ENCODE measurements around the gene OXER1.

Gene OXER1

DNA sequence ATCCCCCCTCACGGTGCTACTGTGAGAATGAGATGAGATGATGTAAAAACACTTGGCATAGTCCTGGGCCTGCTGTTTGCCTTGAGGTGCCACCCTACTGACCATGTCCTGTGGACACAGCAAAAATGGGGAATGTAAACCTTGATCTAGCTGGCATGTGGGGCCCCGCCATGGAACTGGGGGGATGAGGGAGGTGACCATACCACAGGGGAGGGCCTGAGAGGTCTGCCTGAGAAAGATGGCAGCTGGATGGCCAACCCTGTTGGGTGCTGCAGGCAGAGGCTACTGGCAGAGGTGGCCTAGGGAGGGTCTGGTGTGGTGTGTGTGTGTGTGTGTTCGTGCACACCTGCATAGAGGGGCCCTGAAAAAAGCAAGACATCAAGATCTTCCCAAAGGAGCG is 27.7 kb upstream of the OXER1 start:
- H3K27ac ChIP-seq: no peak overlapping the region
- H3K4me1 ChIP-seq: no peaks in the 10 kb centered on the region
- no peaks in the 10 kb centered on the region for H3K27me3 ChIP-seq (ENCODE audit: control insufficient read depth, insufficient read depth, low read length)
- no peaks in the 10 kb centered on the region for H3K79me2 ChIP-seq
- no peaks in the 10 kb centered on the region for H3K9me3 ChIP-seq (ENCODE audit: control insufficient read depth, low read length)
- no peak overlapping the region for H3K4me2 ChIP-seq (ENCODE audit: low read length)
- no peaks in the 10 kb centered on the region for H3K36me3 ChIP-seq (ENCODE audit: control insufficient read depth, insufficient read depth, low read length)
- TF ChIP-seq, protein P1, sequence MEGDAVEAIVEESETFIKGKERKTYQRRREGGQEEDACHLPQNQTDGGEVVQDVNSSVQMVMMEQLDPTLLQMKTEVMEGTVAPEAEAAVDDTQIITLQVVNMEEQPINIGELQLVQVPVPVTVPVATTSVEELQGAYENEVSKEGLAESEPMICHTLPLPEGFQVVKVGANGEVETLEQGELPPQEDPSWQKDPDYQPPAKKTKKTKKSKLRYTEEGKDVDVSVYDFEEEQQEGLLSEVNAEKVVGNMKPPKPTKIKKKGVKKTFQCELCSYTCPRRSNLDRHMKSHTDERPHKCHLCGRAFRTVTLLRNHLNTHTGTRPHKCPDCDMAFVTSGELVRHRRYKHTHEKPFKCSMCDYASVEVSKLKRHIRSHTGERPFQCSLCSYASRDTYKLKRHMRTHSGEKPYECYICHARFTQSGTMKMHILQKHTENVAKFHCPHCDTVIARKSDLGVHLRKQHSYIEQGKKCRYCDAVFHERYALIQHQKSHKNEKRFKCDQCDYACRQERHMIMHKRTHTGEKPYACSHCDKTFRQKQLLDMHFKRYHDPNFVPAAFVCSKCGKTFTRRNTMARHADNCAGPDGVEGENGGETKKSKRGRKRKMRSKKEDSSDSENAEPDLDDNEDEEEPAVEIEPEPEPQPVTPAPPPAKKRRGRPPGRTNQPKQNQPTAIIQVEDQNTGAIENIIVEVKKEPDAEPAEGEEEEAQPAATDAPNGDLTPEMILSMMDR (IDR thresholded peaks at IDR 0.05): no peak
- H3K4me3 ChIP-seq (ENCODE audit: low read depth, low read length): no peak overlapping the region
- no peak overlapping the region for H3K9ac ChIP-seq
- no peak overlapping the region for H2AFZ ChIP-seq

- TF ChIP-seq, protein P1 (IDR thresholded peaks at IDR 0.05): no peak
- no peak overlapping the region for H3K9ac ChIP-seq
- no peak overlapping the region for H3K27ac ChIP-seq
- no peaks in the 10 kb centered on the region for H3K27me3 ChIP-seq (ENCODE audit: control insufficient read depth, insufficient read depth, low read length)
- no peaks in the 10 kb centered on the region for H3K36me3 ChIP-seq (ENCODE audit: control insufficient read depth, insufficient read depth, low read length)
- H2AFZ ChIP-seq: no peak overlapping the region
- no peaks in the 10 kb centered on the region for H3K79me2 ChIP-seq
- no peaks in the 10 kb centered on the region for H3K9me3 ChIP-seq (ENCODE audit: control insufficient read depth, low read length)
- no peak overlapping the region for H3K4me3 ChIP-seq (ENCODE audit: low read depth, low read length)
- no peaks in the 10 kb centered on the region for H3K4me1 ChIP-seq
- no peak overlapping the region for H3K4me2 ChIP-seq (ENCODE audit: low read length)
Measured at GRCh38 chr2:42789751-42790150, 25.8 kb upstream of the OXER1 start.

DNA sequence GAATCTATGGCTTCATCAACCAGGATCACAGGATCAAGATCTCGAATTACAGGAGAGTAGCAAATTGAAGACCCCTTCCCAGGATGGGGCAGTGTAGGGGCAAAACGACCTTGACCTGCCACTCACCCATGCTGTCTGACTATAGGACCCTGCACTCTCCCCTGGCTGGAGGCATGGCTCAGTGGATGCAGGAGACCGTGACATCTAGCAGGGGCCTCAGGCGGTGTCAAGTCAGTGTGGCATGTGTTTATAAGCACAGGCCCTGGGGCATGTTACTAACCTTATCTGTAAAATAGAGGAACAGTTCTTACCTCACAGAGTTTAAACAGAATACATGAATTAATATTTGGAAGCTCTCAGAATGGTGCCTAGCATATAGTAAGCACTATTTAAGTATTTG is 24.9 kb upstream of the OXER1 start:
- TF ChIP-seq, protein P1 (IDR thresholded peaks at IDR 0.05): no peak
- no peak overlapping the region for H3K27ac ChIP-seq

GRCh38 chr2:42788478-42788793 is 24.5 kb upstream of the OXER1 start:
- no peaks in the 10 kb centered on the region for H3K79me2 ChIP-seq
- H3K27ac ChIP-seq: no peak overlapping the region
- no peaks in the 10 kb centered on the region for H3K4me1 ChIP-seq
- no peak overlapping the region for H3K4me2 ChIP-seq (ENCODE audit: low read length)
- no peak overlapping the region for H3K4me3 ChIP-seq (ENCODE audit: low read depth, low read length)
- H3K27me3 ChIP-seq (ENCODE audit: control insufficient read depth, insufficient read depth, low read length): no peaks in the 10 kb centered on the region
- no peaks in the 10 kb centered on the region for H3K9me3 ChIP-seq (ENCODE audit: control insufficient read depth, low read length)
- H3K9ac ChIP-seq: no peak overlapping the region
- TF ChIP-seq, protein P1 (IDR thresholded peaks at IDR 0.05): no peak
- no peaks in the 10 kb centered on the region for H3K36me3 ChIP-seq (ENCODE audit: control insufficient read depth, insufficient read depth, low read length)
- no peak overlapping the region for H2AFZ ChIP-seq

More for the DNA sequence above, 24.9 kb upstream of the OXER1 start:
- H2AFZ ChIP-seq: no peak overlapping the region
- no peaks in the 10 kb centered on the region for H3K79me2 ChIP-seq
- no peaks in the 10 kb centered on the region for H3K27me3 ChIP-seq (ENCODE audit: control insufficient read depth, insufficient read depth, low read length)
- H3K4me2 ChIP-seq (ENCODE audit: low read length): no peak overlapping the region
- no peak overlapping the region for H3K9ac ChIP-seq
- no peaks in the 10 kb centered on the region for H3K4me1 ChIP-seq
- H3K4me3 ChIP-seq (ENCODE audit: low read depth, low read length): no peak overlapping the region
- H3K9me3 ChIP-seq (ENCODE audit: control insufficient read depth, low read length): no peaks in the 10 kb centered on the region
- H3K36me3 ChIP-seq (ENCODE audit: control insufficient read depth, insufficient read depth, low read length): no peaks in the 10 kb centered on the region

DNA sequence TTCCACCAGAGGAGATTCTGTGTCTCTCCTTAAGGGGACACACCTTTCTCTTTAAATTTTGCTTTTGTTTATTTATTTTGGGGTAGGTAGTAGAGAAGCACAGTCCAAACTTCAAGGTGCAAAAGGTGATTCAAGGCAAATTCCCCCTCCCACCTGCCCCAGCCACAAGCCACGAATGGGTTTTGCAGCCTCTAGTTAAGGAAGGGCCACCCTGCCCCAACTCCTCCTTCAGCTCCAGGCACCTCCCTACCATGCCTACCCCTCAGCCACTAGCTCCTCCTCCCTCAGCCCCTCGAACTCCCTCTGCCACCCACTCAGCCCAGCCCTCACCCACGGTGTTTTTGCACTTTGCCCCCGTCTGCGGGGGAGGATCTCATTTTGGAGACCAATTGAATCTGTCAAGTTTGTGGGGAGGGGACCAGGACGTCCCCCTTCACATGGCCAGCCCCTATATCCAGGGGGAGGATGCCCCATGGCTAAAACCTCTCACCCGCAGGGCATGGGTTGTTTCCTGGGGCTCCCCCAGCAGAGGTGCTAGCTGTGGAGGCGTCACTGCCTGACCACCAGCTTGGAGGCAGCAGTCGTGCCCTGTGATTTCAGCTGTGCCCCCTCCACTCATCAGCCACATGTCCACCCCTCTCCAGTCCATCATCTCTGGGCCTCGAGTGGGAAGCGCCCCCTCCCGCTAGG is 24.0 kb upstream of the OXER1 start:
- Histone ChIP-seq H3K9ac (no peak overlapping the region), H3K36me3 (ENCODE audit: control insufficient read depth, insufficient read depth, low read length) (no peaks in the 10 kb centered on the region), H3K9me3 (ENCODE audit: control insufficient read depth, low read length) (no peaks in the 10 kb centered on the region), H3K4me2 (ENCODE audit: low read length) (no peak overlapping the region), H3K27ac (no peak overlapping the region), H3K4me1 (no peaks in the 10 kb centered on the region), H3K27me3 (ENCODE audit: control insufficient read depth, insufficient read depth, low read length) (no peaks in the 10 kb centered on the region), H2AFZ (no peak overlapping the region), H3K79me2 (no peaks in the 10 kb centered on the region), H3K4me3 (ENCODE audit: low read depth, low read length) (no peak overlapping the region)
- TF ChIP-seq, protein P1 (IDR thresholded peaks at IDR 0.05): no peak
